Brain microvascular endothelial cell (primary cell): ENCODE results near the gene SLC22A23.
A peak's percentile ranks its signal among the peaks of the same experiment; 100 is the strongest.

Source experiments
- DNase-seq: peaks from one replicate; pipeline ENCODE4 v3.0.0-alpha.2; 2020
- H3K27ac ChIP-seq: fragments of 250-450 bp; sonication (Bioruptor Pico); 2 replicates; pipeline ENCODE4 v1.5.1; 2020; ENCODE audit warnings: mild to moderate bottlenecking, moderate library complexity
- H3K27me3 ChIP-seq: fragments of 250-450 bp; sonication (Bioruptor Pico); replicated peaks from 2 replicates; pipeline ENCODE4 v1.5.1; 2020; ENCODE audit warnings: mild to moderate bottlenecking
- H3K36me3 ChIP-seq: fragments of 250-450 bp; sonication (Bioruptor Pico); replicated peaks from 2 replicates; pipeline ENCODE4 v1.5.1; 2020; ENCODE audit warnings: mild to moderate bottlenecking
- H3K4me3 ChIP-seq: 2 replicates; pipeline ENCODE4 v1.5.1; 2011; ENCODE audit warnings: low read depth, mild to moderate bottlenecking, control low read depth, low read length, moderate library complexity
- CTCF ChIP-seq: IDR thresholded peaks from 2 replicates; pipeline ENCODE4 v1.5.1; 2011; ENCODE audit warnings: low read depth, mild to moderate bottlenecking, moderate library complexity, low read length, control low read depth, inconsistent platforms; ENCODE audit errors: missing control alignments
- in situ Hi-C: cut with HindIII; loops from 2 replicates; pipeline ENCODE4 v1.10.0; 2017; ENCODE audit warnings: low sequenced_read_pairs, low pct_ligation_motif_present

Gene SLC22A23

GRCh38 chr6:3318821-3319540, 137.9 kb downstream of the SLC22A23 start:
- H3K4me3 ChIP-seq = no peak overlapping the region
- in situ Hi-C loops = no loop called here
- H3K36me3 ChIP-seq = no peaks in the 10 kb centered on the region
- no peak overlapping the region for H3K27ac ChIP-seq
- no peaks in the 10 kb centered on the region for H3K27me3 ChIP-seq
- no peak for DNase-seq
- no peak for TF ChIP-seq CTCF

- Histone ChIP-seq H3K4me3 (no peak overlapping the region), H3K36me3 (no peaks in the 10 kb centered on the region), H3K27me3 (no peaks in the 10 kb centered on the region), H3K27ac (no peak overlapping the region)
- DNase-seq = no peak
- in situ Hi-C loops = no loop called here
- TF ChIP-seq CTCF = no peak
Observed at GRCh38 chr6:3318226-3318625, 138.6 kb downstream of the SLC22A23 start.

GRCh38 chr6:3317741-3318211, 139.1 kb downstream of the SLC22A23 start:
- H3K27ac ChIP-seq = no peak overlapping the region

GRCh38 chr6:3316818-3317217, 140.0 kb downstream of the SLC22A23 start:
- in situ Hi-C loops = no loop called here
- TF ChIP-seq CTCF = no peak
- H3K27ac ChIP-seq = no peak overlapping the region
- H3K36me3 ChIP-seq = no peaks in the 10 kb centered on the region
- H3K27me3 ChIP-seq = no peaks in the 10 kb centered on the region
- no peak overlapping the region for H3K4me3 ChIP-seq
- no peak for DNase-seq

More at GRCh38 chr6:3317741-3318211, 139.1 kb downstream of the SLC22A23 start:
- Histone ChIP-seq H3K4me3 (no peak overlapping the region), H3K36me3 (no peaks in the 10 kb centered on the region), H3K27me3 (no peaks in the 10 kb centered on the region)
- in situ Hi-C loops = no loop called here
- DNase-seq = no peak
- no peak for TF ChIP-seq CTCF

GRCh38 chr6:3316331-3316730, 140.5 kb downstream of the SLC22A23 start:
- no peak overlapping the region for H3K4me3 ChIP-seq
- no peak overlapping the region for H3K27ac ChIP-seq
- no peaks in the 10 kb centered on the region for H3K36me3 ChIP-seq
- in situ Hi-C loops = no loop called here
- DNase-seq = no peak
- no peaks in the 10 kb centered on the region for H3K27me3 ChIP-seq
- no peak for TF ChIP-seq CTCF

GRCh38 chr6:3315841-3316240, 141.0 kb downstream of the SLC22A23 start:
- DNase-seq = peak; percentile 56
- in situ Hi-C loops = no loop called here
- no peaks in the 10 kb centered on the region for H3K36me3 ChIP-seq
- H3K27ac ChIP-seq = no peak overlapping the region
- no peak for TF ChIP-seq CTCF
- H3K4me3 ChIP-seq = no peak overlapping the region
- no peaks in the 10 kb centered on the region for H3K27me3 ChIP-seq
